HEK293T (cell line): ENCODE results near the gene TRIM44.

ENCODE experiments used
- CTCF ChIA-PET: fragments of 350-600 bp; formaldehyde crosslinking; extraction: SDS; loops from one replicate; lab custom pipeline; 2021; ENCODE audit warnings: antibody characterized with exemption, inconsistent platforms; lab: Yijun Ruan, JAX
- POLR2A ChIA-PET: fragments of 350-600 bp; formaldehyde crosslinking; extraction: SDS; loops from one replicate; lab custom pipeline; 2020; ENCODE audit warnings: antibody characterized with exemption, inconsistent platforms; lab: Yijun Ruan, JAX
- DNase-seq: peaks from one replicate; pipeline ENCODE4 v3.0.0; 2012; ENCODE audit warnings: mixed read lengths; ENCODE audit errors: extremely low spot score
- ARNT ChIP-seq: fragments of 450-650 bp; IDR thresholded peaks from 2 replicates; pipeline ENCODE4 v1.6.1; 2017; ENCODE audit warnings: mild to moderate bottlenecking
- BHLHE40 ChIP-seq: fragments of 450-650 bp; IDR thresholded peaks from 2 replicates; pipeline ENCODE4 v1.6.1; 2016; ENCODE audit warnings: mild to moderate bottlenecking, moderate library complexity, borderline replicate concordance
- CTBP1 ChIP-seq: fragments of 450-650 bp; IDR thresholded peaks from 2 replicates; pipeline ENCODE4 v1.6.1; 2016; ENCODE audit warnings: borderline replicate concordance
- ELF4 ChIP-seq: fragments of 450-650 bp; IDR thresholded peaks from 2 replicates; pipeline ENCODE4 v1.6.1; 2017; ENCODE audit warnings: antibody characterized with exemption
- FOXA1 ChIP-seq: fragments of 450-650 bp; IDR thresholded peaks from 2 replicates; pipeline ENCODE4 v1.6.1; 2016; ENCODE audit warnings: mild to moderate bottlenecking
- FOXK2 ChIP-seq: fragments of 450-650 bp; IDR thresholded peaks from 2 replicates; pipeline ENCODE4 v1.6.1; 2016; ENCODE audit warnings: mild to moderate bottlenecking
- FOXM1 ChIP-seq: fragments of 450-650 bp; IDR thresholded peaks from 2 replicates; pipeline ENCODE4 v1.6.1; 2017; ENCODE audit warnings: mild to moderate bottlenecking, borderline replicate concordance
- HDGF ChIP-seq: fragments of 450-650 bp; IDR thresholded peaks from 2 replicates; pipeline ENCODE4 v1.6.1; 2017; ENCODE audit warnings: antibody characterized with exemption, borderline replicate concordance
- L3MBTL2 ChIP-seq: fragments of 450-650 bp; conservative IDR thresholded peaks from 2 replicates; pipeline ENCODE4 v1.6.1; 2016; ENCODE audit warnings: mild to moderate bottlenecking
- LEF1 ChIP-seq: fragments of 450-650 bp; IDR thresholded peaks from 2 replicates; pipeline ENCODE4 v1.6.1; 2017; ENCODE audit warnings: mild to moderate bottlenecking, borderline replicate concordance
- NFRKB ChIP-seq: fragments of 450-650 bp; IDR thresholded peaks from 2 replicates; pipeline ENCODE4 v1.6.1; 2016; ENCODE audit warnings: mild to moderate bottlenecking, moderate library complexity
- SP1 ChIP-seq: fragments of 450-650 bp; IDR thresholded peaks from 2 replicates; pipeline ENCODE4 v1.6.1; 2017
- SUZ12 ChIP-seq: fragments of 450-650 bp; IDR thresholded peaks from 2 replicates; pipeline ENCODE4 v1.6.1; 2016; ENCODE audit warnings: mild to moderate bottlenecking
- TARDBP ChIP-seq: fragments of 450-650 bp; IDR thresholded peaks from 2 replicates; pipeline ENCODE4 v1.6.1; 2016
- ZNF384 ChIP-seq: fragments of 450-650 bp; IDR thresholded peaks from 2 replicates; pipeline ENCODE4 v1.6.1; 2016
- TF ChIP-seq, protein P1 (sequence below): fragments of 450-650 bp; IDR thresholded peaks from 2 replicates; pipeline ENCODE4 v1.6.1; 2016

TRIM44 gene

DNA sequence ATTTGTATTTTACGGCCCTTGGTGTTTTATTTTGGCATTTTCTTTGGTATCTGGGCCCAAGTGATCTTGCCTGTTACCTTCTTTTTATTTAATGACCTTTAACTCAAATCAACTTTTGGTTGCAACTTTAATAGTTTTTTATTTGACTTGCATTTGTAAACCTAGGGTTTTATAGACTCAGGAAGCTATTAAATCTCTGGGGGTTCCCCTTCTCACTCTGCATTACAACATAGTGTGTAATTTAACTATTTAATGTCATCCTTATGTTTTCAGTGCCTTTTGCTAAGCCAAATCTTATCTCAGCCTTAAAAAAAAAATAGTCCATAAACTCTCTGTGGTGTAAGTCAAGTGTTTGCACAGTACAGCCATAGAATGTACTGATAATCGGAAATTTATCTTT lies 41.0 kb upstream of the TRIM44 start:
- CTCF ChIA-PET, result interaction anchor here (1.0 kb wide), 1 partner anchor 200 kb away, joined by 6 read pairs; no protein-coding TSS in a partner anchor
- TF ChIP-seq SP1 (no peak), SUZ12 (no peak), CTBP1 (no peak), HDGF (no peak), TARDBP (no peak), L3MBTL2 (no peak), BHLHE40 (no peak), FOXA1 (no peak), ZNF384 (no peak), LEF1 (no peak), ELF4 (no peak), FOXK2 (no peak), FOXM1 (no peak), NFRKB (no peak)
- TF ChIP-seq, protein P1, sequence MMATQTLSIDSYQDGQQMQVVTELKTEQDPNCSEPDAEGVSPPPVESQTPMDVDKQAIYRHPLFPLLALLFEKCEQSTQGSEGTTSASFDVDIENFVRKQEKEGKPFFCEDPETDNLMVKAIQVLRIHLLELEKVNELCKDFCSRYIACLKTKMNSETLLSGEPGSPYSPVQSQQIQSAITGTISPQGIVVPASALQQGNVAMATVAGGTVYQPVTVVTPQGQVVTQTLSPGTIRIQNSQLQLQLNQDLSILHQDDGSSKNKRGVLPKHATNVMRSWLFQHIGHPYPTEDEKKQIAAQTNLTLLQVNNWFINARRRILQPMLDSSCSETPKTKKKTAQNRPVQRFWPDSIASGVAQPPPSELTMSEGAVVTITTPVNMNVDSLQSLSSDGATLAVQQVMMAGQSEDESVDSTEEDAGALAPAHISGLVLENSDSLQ, result no peak
- POLR2A ChIA-PET, result interaction anchor here (0.9 kb wide), 1 partner anchor 8 kb away, joined by 4 read pairs; no protein-coding TSS in a partner anchor
- no peak for DNase-seq

DNA sequence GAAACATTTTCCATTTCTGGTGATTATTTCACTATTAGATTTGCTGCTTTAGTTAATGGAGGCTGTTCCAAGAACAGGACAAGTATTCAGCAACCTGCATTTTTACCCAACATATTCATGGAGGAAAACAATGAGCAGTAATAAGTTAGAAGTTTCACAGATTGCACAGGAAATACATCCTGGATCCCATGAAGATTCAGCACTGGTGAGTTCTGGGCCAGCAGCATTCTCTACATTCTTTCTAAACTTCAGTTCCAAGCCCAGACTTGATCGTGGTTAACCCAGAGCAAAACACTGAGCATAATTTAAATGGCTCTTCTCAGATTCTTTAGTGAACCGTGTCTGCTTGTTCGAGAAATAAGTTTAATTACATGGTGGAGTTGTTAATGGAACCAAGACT lies 40.5 kb upstream of the TRIM44 start:
- POLR2A ChIA-PET, result interaction anchor here (0.9 kb wide), 1 partner anchor 8 kb away, joined by 4 read pairs; no protein-coding TSS in a partner anchor
- no peak for TF ChIP-seq ARNT
- TF ChIP-seq ELF4, result no peak
- TF ChIP-seq FOXK2, result no peak
- DNase-seq, result no peak
- CTCF ChIA-PET, result interaction anchor here (1.0 kb wide), 1 partner anchor 200 kb away, joined by 6 read pairs; no protein-coding TSS in a partner anchor

DNA sequence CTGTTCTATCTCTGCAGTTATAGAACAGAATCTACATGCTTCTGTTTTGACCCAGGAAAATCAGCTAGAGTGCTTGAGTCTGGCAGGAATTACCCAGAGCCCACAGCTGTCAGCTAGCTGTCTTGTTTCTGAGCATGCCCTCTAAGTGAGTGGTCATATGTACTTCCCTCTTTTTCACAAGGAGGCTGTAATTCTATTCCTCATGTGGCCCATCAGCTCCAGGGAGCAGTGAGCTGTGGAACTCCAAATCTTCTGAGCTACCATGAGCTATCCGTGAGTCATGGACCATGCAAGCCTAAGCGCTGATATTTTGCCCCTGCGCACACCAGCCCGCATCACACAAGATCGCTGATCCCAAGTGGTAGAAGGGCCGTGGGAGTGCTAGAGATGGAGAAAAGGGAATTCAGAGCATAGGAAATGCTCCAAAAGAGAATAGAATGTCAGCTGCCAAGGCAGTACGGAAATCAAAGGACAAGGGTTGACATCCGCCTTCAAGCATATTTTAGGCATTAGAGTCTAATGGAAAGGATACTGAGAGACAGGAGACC lies 38.9 kb upstream of the TRIM44 start:
- ChIA-PET CTCF (interaction anchor here (0.7 to 1.5 kb wide), 2 partner anchors 11 to 198 kb away, joined by 3 to 4 read pairs; no protein-coding TSS in a partner anchor), POLR2A (no interaction called here)

DNA sequence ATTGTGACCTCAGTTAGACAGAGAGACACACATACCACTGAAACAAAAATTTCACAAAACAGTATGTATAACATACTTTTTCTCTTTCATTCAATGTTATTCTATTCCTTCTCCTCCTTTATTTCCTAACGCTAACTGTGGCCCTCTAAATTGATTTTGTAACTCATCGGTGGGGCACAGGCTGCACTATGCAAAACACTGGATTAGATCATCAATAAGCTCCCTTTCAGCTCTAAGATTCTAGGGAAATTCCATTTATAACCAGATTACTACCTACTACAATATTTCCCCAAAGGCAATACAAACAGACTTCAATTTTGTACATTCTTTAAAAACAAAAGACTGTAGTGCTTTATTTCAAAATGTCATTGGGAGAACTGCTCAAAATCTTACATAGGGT lies 38.3 kb upstream of the TRIM44 start:
- POLR2A ChIA-PET, result no interaction called here
- no peak for TF ChIP-seq L3MBTL2
- TF ChIP-seq FOXK2, result no peak
- TF ChIP-seq FOXA1, result no peak
- TF ChIP-seq ZNF384, result no peak
- no peak for TF ChIP-seq ELF4
- no peak for TF ChIP-seq ARNT
- TF ChIP-seq, protein P1, result no peak
- TF ChIP-seq LEF1, result no peak
- TF ChIP-seq CTBP1, result no peak
- no peak for TF ChIP-seq NFRKB
- TF ChIP-seq HDGF, result no peak
- TF ChIP-seq SUZ12, result no peak
- no peak for TF ChIP-seq BHLHE40
- no peak for TF ChIP-seq SP1
- TF ChIP-seq FOXM1, result no peak
- TF ChIP-seq TARDBP, result no peak
- CTCF ChIA-PET, result interaction anchor here (0.7 kb wide), 1 partner anchor 11 kb away, joined by 3 read pairs; no protein-coding TSS in a partner anchor

More for the DNA sequence above, 38.9 kb upstream of the TRIM44 start:
- no peak for DNase-seq
- TF ChIP-seq FOXA1, result no peak
- TF ChIP-seq SUZ12, result no peak
- TF ChIP-seq ARNT, result no peak
- TF ChIP-seq L3MBTL2, result no peak
- TF ChIP-seq, protein P1, result no peak
- TF ChIP-seq TARDBP, result no peak
- no peak for TF ChIP-seq HDGF
- no peak for TF ChIP-seq ELF4
- TF ChIP-seq SP1, result no peak
- no peak for TF ChIP-seq BHLHE40
- no peak for TF ChIP-seq LEF1
- no peak for TF ChIP-seq FOXK2
- no peak for TF ChIP-seq CTBP1

DNA sequence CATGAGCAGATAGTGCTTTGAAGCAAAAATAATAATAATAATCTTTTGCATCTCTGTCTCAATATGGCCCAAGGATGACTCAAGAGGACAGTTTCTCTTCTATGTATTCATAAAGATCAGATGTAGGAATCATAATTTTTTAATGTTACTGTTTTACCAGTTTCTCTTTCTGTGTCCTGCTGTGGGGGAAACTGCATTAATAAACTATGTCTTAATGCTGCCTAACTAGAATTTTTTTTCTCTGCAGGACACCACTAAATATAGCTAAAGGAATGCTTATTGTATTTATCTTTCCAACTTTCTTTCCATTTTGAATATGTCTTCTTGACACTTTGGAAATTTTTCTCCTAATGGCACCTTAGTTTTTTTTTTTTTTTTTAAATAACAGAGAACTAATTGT lies 37.8 kb upstream of the TRIM44 start:
- TF ChIP-seq FOXM1 (no peak), CTBP1 (no peak), ZNF384 (no peak), ARNT (no peak), TARDBP (no peak)
- DNase-seq, result no peak
- POLR2A ChIA-PET, result no interaction called here
- CTCF ChIA-PET, result no interaction called here

More for the DNA sequence above, 38.3 kb upstream of the TRIM44 start:
- DNase-seq, result no peak

DNA sequence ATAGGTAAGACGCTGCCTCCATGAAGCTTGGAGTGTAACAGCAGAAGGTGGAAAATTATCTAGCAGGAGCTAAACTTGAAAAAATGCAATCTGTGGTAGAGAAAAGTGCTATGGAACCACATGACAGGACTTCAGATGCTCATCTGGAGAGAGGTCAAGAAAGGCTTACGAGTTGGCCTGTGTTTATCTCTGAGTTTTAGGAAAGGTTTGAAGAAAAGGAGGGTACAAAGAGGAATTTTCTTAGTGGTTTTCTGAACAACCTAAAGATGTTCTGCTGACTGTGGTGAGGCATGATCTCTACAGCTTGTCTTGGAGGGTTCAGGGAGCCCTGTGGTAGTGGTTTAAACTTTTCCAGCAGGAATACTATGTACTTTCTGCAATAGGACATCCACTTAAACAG lies 36.1 kb upstream of the TRIM44 start:
- DNase-seq, result no peak
- POLR2A ChIA-PET, result no interaction called here
- CTCF ChIA-PET, result interaction anchor here (0.6 kb wide), 1 partner anchor 80 kb away, joined by 3 read pairs; no protein-coding TSS in a partner anchor
- TF ChIP-seq CTBP1, result no peak
- no peak for TF ChIP-seq FOXM1
- no peak for TF ChIP-seq SP1
- no peak for TF ChIP-seq SUZ12
- no peak for TF ChIP-seq FOXK2
- TF ChIP-seq, protein P1, result no peak
- no peak for TF ChIP-seq LEF1
- TF ChIP-seq FOXA1, result no peak
- TF ChIP-seq L3MBTL2, result no peak
- TF ChIP-seq ELF4, result no peak
- TF ChIP-seq NFRKB, result no peak
- TF ChIP-seq TARDBP, result no peak
- no peak for TF ChIP-seq ARNT
- no peak for TF ChIP-seq BHLHE40
- TF ChIP-seq HDGF, result no peak
- no peak for TF ChIP-seq ZNF384
